Cerebellar cortex (tissue), 1 donor: ENCODE data around the gene FAM118B.
"Not testable (repeated sequence)": the region's sequence is repeated elsewhere in the genome, so short reads cannot be mapped to it uniquely, and the experiment has no call there.

ENCODE experiments used
- DNase-seq: peaks from one replicate; pipeline ENCODE4 v3.0.0-alpha.2; 2015; ENCODE audit warnings: low spot score

Gene FAM118B

GRCh38 chr11:126277322-126277721 lies 65.7 kb downstream of the FAM118B start:
- DNase-seq = no peak

GRCh38 chr11:126277780-126278179 lies 66.2 kb downstream of the FAM118B start:
- DNase-seq = no peak

- no peak for DNase-seq
These were observed 67.6 kb downstream of the FAM118B start for GRCh38 chr11:126279191-126279590.

GRCh38 chr11:126280595-126280994 lies 69.0 kb downstream of the FAM118B start:
- no peak for DNase-seq

- DNase-seq = no peak
These were observed 69.7 kb downstream of the FAM118B start for GRCh38 chr11:126281245-126281644.

- no peak for DNase-seq
These were observed 70.1 kb downstream of the FAM118B start for GRCh38 chr11:126281666-126282175.

DNA sequence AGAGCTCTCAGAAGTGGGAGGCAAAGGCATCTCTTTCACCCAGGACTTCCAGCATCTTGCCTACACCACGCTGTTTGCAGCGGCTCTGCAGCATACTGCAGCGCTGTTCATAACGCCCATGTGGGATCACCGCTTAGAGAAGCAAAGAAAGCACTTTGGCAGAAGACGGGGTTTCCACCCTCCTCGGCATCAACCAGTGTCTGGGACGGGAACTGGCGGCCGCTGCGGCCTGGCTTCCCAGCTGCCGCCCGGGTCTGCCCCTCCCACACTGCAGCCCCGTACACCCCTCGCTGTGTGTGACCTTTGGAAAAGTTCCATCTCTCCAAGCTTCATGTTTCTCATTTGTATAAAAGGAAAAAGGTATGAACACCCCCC lies 70.8 kb downstream of the FAM118B start:
- peak; percentile 61 for DNase-seq

DNA sequence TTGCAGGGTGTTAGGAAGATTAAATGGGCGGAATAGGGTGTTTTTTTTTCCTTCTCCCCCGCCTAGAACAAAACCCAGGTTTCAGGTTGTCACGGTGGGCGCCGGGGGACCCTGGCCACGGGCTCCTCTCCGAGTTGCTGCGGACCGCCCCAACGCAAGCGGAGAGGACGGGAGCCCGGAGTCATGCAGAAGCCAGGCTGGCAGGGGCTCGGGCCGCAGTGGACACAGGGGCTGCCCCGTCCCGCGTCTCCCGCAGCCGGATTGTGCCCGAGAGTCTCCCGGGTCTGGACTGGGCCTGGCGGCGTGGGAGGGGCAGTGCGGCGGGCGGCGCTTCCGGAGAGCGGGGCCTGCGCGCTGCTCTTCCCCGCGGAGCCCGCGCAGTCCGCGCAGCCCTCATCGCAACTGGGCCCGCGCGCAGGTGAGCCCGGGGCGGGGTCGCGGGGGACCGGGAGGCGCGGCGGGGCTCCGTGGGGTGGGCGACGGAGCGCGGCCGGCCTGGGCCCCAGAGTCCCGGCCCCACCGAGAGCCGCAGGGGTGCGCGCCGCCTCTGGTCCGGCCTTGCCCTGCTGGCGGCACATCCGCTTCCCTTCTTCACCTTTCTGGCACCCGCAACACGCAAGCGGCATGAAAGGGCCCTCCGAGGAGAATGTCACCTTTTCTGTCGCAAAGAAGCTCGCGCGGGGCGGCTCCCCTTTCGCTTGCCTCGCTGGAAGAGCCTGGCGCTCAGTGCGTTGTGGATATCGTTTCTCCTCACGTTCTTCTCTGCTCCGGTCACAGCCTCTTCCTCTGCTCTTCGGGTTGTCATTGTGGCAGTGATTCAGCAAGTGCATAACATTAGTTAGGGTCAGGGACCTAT lies 71.4 kb downstream of the FAM118B start, which contains the start of gene TIRAP:
TSS of gene TIRAP (plus strand) at position 358 of the 856 bp plus-strand sequence. CDS start 7,802 bp downstream, outside the sequence.
- DNase-seq = peak; percentile 64

- peak; percentile 26 for DNase-seq
These were observed 73.2 kb downstream of the FAM118B start for GRCh38 chr11:126284829-126285228.

DNA sequence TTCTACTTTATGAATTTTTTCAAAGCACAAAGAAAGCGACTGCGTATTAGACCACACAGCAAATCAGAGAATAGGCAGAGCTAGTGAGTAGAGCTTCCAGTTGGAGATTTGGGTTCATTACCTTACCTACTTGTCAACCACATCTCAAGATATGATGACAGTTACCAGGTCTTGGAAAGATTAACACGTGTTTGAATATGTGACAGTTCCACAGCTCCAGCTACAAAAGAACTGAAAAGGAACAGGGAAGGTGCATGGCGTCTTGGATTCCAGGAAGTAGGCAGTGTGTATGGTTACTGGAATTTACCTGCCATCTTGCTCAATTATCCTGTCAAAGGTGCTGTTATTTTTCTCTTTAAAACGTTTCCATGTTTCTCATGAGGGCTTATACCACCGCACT lies 76.7 kb downstream of the FAM118B start:
- no peak for DNase-seq

DNA sequence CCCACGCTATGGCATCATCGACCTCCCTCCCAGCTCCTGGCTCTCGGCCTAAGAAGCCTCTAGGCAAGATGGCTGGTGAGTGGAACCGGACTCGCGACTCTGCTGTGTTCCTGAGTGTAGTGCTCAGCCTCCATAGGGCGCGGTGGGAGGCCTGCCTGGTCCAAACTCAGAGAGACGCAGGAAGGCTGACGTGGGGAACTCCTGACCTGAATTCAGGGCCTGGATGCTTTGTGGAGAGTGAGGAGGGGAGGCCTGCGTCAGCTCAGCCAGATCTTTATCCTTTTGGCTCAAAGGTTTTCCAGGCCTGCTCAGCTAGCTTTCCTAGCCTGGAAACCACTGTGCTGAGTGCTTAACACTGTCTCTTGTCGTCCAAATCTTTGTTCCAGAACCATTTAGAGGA lies 79.3 kb downstream of the FAM118B start:
- no peak for DNase-seq

GRCh38 chr11:126293726-126294125 lies 82.1 kb downstream of the FAM118B start:
- DNase-seq = no peak

DNA sequence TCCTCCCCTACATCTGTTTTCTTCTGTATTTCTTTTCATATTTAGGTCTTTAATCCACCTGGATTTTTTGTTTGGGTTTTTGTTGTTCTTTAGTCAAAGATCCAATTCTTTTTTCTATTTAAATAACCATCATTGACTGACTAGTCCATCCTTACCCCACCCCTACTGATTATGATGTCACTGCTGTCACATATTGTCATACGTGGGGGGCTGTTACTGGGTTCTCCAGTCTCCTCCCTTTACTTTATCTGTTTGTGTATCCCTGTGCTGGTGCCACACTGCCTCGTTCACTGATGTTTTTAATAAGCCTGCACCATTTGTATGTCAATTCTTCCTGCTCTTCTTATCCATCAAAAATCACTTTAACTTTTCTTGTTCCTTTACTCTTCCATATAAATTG lies 85.4 kb downstream of the FAM118B start:
- DNase-seq = no peak

DNA sequence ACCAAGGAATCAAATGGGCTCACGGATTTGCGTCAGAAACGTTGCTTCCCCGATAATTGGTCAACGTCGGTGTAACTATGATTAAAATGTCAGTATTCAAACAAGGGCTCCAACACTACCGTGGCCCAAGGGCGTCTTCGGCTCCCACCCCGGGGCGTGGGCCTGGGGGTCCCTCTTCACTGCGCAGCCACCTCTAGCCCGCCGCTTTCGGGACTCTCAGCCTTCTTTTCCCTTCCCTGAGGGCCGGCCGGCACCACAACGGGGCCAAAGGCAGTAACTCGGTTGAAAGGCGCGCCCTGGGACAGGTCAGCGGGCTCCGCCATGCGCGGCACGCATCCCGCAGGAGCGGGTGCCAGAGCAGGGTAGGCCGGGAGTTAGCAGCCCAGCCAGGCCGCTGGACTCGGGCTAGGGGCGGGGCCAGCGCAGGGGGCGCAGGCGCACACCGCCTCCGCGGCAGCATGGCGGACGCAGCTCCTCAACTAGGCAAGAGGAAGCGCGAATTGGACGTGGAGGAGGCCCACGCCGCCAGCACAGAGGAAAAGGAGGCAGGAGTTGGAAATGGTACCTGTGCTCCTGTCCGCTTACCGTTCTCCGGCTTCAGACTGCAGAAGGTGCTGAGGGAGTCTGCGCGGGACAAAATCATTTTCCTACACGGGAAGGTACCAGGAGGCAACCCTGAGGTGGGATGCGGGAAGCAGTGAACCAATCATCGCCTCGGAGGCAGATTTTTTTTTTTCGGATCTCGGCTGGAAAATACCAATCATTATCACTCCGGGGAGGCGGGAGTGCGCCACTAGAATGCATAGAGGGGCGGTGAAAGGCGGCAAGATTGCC lies 92.3 kb downstream of the FAM118B start, which contains the start of gene DCPS:
TSS of gene DCPS (plus strand) at position 438 of the 834 bp plus-strand sequence. CDS start at position 459, 21 bp downstream.
- DNase-seq = peak; percentile 92

DNA sequence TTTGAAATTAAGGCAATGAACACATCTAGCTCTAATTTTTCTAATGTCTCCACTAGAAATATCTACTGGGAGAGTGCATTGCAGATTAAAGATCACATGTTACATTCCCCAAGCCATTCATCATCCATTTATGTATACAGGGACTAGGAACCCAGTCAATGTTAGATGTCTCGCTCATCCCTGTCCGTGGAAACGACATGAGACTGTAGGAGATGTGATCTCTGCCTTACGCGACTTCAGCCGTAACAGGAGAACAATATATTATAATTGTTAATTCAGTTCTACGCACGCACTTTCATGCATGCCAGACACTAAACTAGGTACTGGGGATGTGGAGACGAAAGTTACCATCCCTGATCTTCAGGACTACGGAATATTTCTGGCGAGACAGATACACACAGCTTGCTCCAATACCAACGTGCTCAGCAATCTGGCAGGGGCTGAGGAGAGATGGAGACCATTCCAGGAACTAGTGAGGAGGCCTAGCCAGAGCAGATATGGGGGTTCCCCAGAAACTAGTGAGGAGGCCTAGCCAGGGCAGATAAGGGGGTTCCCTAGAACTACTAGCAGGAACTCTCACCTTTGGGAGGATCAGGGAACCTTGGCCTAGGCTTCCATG lies 93.0 kb downstream of the FAM118B start:
- DNase-seq = no peak

DNA sequence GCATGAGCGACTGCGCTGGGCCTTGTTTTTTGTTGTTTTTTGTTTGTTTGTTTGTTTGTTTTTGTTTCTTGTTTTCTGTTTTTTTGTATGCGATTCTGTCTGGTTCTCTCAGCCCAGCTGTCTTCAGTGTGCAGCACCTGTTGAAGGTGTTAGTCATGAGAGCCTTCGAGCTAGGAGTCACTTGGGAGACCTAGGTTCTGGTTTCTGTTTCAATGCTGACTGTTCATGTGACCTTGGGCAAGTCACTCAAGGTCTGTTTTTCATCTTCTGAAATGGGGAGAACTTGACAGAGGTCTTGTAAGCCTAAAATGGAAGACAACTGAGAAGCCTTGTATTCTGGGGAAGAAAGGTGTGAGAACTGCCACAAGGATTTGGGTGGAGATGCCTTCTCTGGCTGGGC lies 94.1 kb downstream of the FAM118B start:
- DNase-seq = no peak

DNA sequence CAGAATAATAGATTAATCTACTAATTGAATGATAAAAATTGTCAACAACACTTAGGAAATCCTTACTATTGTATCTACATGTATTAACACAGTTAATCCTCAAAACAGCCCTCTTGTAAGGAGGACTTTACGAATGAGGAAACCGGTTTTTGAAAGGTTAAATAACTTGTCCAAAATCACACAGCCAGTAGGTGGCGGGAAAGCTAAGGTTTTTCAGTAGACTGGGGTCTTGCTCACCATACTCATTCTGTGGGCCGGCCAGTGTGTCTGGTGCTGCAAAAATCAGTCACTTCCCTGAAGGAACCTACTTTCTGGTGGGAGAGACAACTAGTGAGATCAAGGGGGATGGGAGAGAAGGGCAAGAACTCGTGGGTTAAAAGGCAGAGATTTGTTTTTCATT lies 96.1 kb downstream of the FAM118B start:
- peak; percentile 59 for DNase-seq

DNA sequence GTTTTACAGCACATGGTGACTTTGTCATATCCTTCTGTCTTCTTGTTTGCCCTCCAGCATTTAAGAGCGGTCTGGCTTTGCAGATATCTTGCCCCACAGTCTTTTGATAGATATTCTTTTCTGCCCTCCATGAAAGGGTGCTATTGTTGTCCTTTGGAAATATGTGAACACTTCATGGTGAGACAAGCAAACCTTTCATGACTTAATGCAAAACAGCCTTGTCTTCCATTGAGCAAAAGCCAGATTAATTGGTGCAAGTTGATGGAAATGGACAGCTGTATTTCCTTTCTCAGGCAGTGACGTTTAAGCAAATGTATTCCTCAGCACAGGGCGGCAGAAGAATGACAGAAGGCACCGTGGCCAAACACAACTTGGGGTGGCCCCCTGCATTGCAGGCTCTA lies 96.7 kb downstream of the FAM118B start:
- no peak for DNase-seq

DNA sequence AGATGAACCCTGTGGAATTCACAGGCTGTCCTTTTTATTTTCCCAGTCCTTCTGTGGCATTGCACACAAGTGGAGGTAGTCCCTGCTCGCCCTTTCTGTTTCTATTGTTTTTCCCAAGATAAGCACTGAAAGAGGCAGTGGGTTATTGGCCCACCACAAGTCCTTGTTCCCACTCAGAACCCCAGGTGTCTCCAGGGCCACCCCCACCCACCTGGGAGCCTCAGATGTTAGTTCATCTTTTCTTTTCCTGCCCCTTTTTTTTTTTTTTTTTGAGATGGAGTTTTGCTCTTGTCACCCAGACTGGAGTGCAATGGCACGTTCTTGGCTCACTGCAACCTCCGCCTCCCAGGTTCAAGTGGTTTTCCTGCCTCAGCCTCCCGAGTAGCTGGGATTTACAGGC lies 97.2 kb downstream of the FAM118B start:
- not testable (repeated sequence) for DNase-seq

GRCh38 chr11:126310200-126310991 lies 98.8 kb downstream of the FAM118B start:
- peak; percentile 84 for DNase-seq

DNA sequence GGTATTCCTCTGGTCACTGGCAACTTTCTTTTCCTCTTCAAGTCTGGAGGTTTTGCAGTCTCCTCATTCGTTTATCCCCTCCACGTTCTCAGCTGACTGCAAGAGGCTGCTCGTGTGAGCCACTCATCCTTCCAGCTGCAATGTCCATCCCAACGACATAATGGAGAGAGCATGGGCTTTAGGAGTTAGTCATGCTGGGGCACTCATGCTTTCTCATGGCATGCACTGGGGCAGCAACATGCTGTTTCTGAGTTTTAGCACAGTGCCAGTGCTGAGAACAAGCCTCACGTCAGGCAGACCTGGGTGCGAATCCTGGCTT lies 99.4 kb downstream of the FAM118B start:
- no peak for DNase-seq
